ENCODE data around the gene OSR1. TPM values are rescaled to one million over a fixed set of nuclear protein-coding genes. Genes with fewer than 3 reads are reported as not detected.

The OSR1 gene
- total RNA-seq, 1 experiment from 2014 or later: 4.4 TPM

DNA sequence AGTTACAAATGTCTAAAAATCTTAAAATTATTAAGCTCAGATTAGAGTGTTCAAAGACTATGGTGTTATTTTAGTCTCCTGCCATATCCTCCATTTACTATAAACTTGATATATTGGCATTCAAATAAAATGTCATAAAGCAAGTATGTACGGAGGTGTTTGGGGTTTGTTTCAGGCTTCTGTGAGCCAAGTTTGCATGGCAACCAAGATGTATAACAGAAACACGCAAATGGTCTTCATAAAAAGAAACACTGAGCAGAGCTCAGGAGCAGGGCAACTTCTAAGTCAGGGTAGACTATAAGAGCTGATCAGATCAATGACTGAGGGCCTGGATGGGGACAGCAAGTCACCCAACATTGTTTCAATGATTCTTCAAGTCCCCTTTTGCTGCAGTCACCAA lies 20.5 kb upstream of the OSR1 start:
- no peak for ATAC-seq
- CTCF ChIA-PET: no interaction called here
- H3K27me3 ChIP-seq (ENCODE audit: control insufficient read depth, insufficient read depth, low read length): no peaks in the 10 kb centered on the region; the same call in 1 of the 2 replicates
- no peak overlapping the region for H3K27ac ChIP-seq (ENCODE audit: low read length)
- in situ Hi-C loops (cut with HindIII; ENCODE audit: low pct_unique_long_range_greater_than_20kb, low sequenced_read_pairs): no loop called here
- no peak overlapping the region for H3K4me3 ChIP-seq (ENCODE audit: low read depth in 2 of 2, low read length in 2 of 2)
- no peaks in the 10 kb centered on the region for H3K36me3 ChIP-seq (ENCODE audit: control insufficient read depth, insufficient read depth, low read length)
- intact Hi-C loops (cut with micrococcal nuclease; ENCODE audit: unreplicated experiment): no loop called here
- no peak for TF ChIP-seq TCF7L2 (IDR thresholded peaks at IDR 0.05; ENCODE audit: low read depth, low read length)
- TF ChIP-seq, protein P1, sequence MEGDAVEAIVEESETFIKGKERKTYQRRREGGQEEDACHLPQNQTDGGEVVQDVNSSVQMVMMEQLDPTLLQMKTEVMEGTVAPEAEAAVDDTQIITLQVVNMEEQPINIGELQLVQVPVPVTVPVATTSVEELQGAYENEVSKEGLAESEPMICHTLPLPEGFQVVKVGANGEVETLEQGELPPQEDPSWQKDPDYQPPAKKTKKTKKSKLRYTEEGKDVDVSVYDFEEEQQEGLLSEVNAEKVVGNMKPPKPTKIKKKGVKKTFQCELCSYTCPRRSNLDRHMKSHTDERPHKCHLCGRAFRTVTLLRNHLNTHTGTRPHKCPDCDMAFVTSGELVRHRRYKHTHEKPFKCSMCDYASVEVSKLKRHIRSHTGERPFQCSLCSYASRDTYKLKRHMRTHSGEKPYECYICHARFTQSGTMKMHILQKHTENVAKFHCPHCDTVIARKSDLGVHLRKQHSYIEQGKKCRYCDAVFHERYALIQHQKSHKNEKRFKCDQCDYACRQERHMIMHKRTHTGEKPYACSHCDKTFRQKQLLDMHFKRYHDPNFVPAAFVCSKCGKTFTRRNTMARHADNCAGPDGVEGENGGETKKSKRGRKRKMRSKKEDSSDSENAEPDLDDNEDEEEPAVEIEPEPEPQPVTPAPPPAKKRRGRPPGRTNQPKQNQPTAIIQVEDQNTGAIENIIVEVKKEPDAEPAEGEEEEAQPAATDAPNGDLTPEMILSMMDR (IDR thresholded peaks at IDR 0.05): no peak
- TF ChIP-seq SIN3A (IDR thresholded peaks at IDR 0.05; ENCODE audit: borderline replicate concordance, insufficient read depth, low read depth, low read length): no peak
- TF ChIP-seq, protein P2, sequence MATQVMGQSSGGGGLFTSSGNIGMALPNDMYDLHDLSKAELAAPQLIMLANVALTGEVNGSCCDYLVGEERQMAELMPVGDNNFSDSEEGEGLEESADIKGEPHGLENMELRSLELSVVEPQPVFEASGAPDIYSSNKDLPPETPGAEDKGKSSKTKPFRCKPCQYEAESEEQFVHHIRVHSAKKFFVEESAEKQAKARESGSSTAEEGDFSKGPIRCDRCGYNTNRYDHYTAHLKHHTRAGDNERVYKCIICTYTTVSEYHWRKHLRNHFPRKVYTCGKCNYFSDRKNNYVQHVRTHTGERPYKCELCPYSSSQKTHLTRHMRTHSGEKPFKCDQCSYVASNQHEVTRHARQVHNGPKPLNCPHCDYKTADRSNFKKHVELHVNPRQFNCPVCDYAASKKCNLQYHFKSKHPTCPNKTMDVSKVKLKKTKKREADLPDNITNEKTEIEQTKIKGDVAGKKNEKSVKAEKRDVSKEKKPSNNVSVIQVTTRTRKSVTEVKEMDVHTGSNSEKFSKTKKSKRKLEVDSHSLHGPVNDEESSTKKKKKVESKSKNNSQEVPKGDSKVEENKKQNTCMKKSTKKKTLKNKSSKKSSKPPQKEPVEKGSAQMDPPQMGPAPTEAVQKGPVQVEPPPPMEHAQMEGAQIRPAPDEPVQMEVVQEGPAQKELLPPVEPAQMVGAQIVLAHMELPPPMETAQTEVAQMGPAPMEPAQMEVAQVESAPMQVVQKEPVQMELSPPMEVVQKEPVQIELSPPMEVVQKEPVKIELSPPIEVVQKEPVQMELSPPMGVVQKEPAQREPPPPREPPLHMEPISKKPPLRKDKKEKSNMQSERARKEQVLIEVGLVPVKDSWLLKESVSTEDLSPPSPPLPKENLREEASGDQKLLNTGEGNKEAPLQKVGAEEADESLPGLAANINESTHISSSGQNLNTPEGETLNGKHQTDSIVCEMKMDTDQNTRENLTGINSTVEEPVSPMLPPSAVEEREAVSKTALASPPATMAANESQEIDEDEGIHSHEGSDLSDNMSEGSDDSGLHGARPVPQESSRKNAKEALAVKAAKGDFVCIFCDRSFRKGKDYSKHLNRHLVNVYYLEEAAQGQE (IDR thresholded peaks at IDR 0.05; ENCODE audit: insufficient read depth in 1 of 2, low read depth in 2 of 2, low read length in 1 of 2): no peak
- no peak for TF ChIP-seq POLR2AphosphoS5 (IDR thresholded peaks at IDR 0.05; ENCODE audit: low read depth, low read length)
- no peaks in the 10 kb centered on the region for H3K4me1 ChIP-seq (ENCODE audit: control insufficient read depth, insufficient read depth, low read length)
- BruUV-seq (replicated peaks): no TSS peak
- POLR2A ChIA-PET: no interaction called here
- 0 out of 2 replicates have a peak, but pooled peaks cover 3% of the 10 kb centered on the region for H3K9me3 ChIP-seq (ENCODE audit: control insufficient read depth, insufficient read depth, low read depth, low read length)
- DNase-seq (ENCODE audit: low read depth, low spot score): no peak

DNA sequence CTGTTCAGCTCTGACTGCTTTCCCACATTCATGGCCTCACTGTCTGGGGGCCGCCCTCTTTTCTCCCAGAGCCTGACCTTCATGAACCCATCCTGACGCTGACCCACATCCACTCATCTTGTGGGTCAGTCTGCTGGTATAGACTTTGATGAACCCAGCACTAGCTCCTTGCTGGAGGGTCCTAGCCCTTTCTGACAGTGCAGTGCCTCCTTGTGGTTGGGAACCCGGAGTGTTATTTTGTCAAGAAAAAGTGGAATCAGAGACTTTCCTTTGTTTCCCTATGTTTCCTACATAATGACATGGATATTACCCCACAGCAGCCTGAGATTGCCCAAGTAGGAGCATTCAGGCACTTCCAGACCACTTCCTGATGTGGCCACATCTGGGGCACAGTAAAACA lies 19.3 kb upstream of the OSR1 start:
- ChIA-PET CTCF (no interaction called here), POLR2A (no interaction called here)
- DNase-seq (ENCODE audit: low read depth, low spot score) (no peak), ATAC-seq (no peak)
- BruUV-seq (replicated peaks): no TSS peak
- H3K4me1 ChIP-seq (ENCODE audit: control insufficient read depth, insufficient read depth, low read length): no peaks in the 10 kb centered on the region
- TF ChIP-seq, protein P2 (IDR thresholded peaks at IDR 0.05; ENCODE audit: insufficient read depth in 1 of 2, low read depth in 2 of 2, low read length in 1 of 2): no peak
- no peak for TF ChIP-seq TCF7L2 (IDR thresholded peaks at IDR 0.05; ENCODE audit: low read depth, low read length)
- no peak for TF ChIP-seq SIN3A (IDR thresholded peaks at IDR 0.05; ENCODE audit: borderline replicate concordance, insufficient read depth, low read depth, low read length)
- TF ChIP-seq, protein P1 (IDR thresholded peaks at IDR 0.05): peak; percentile 10; the same call in 1 of the 2 replicates
- TF ChIP-seq POLR2AphosphoS5 (IDR thresholded peaks at IDR 0.05; ENCODE audit: low read depth, low read length): no peak
- H3K4me3 ChIP-seq (ENCODE audit: low read depth in 2 of 2, low read length in 2 of 2): no peak overlapping the region
- H3K27me3 ChIP-seq (ENCODE audit: control insufficient read depth, insufficient read depth, low read length): no peaks in the 10 kb centered on the region; the same call in 1 of the 2 replicates
- 0 out of 2 replicates have a peak, but pooled peaks cover 3% of the 10 kb centered on the region for H3K9me3 ChIP-seq (ENCODE audit: control insufficient read depth, insufficient read depth, low read depth, low read length)
- no peaks in the 10 kb centered on the region for H3K36me3 ChIP-seq (ENCODE audit: control insufficient read depth, insufficient read depth, low read length)
- H3K27ac ChIP-seq (ENCODE audit: low read length): no peak overlapping the region
- intact Hi-C loops (cut with micrococcal nuclease; ENCODE audit: unreplicated experiment) (no loop called here), in situ Hi-C loops (cut with HindIII; ENCODE audit: low pct_unique_long_range_greater_than_20kb, low sequenced_read_pairs) (no loop called here)
